ENCODE measurements around the gene MMAB. TPM values are rescaled to one million over a fixed set of nuclear protein-coding genes. Genes with fewer than 3 reads are reported as not detected.

Gene MMAB
- total RNA-seq, 6 experiments from 2014 or later: 12.8 to 23.1 (median 18.7) TPM

Other genes with a start within 250 kb of the MMAB start
- gene MYO1H, start 225.6 kb downstream of the MMAB start, total RNA-seq (2021; fragmentation: NEBNext Ultra II Directional; extraction: Animal tissue kit (Norgen Biotek cat#: 25700)): not detected
- gene KCTD10, start 96.2 kb downstream of the MMAB start, total RNA-seq (2021; fragmentation: NEBNext Ultra II Directional; extraction: Animal tissue kit (Norgen Biotek cat#: 25700)): 100 to 1,000 TPM; 127 to 145 (median 134) TPM
- 10 to 100 TPM; 41.3 to 43.6 (median 43.1) TPM for gene UBE3B, start 95.9 kb downstream of the MMAB start, total RNA-seq (2021; fragmentation: NEBNext Ultra II Directional; extraction: Animal tissue kit (Norgen Biotek cat#: 25700))
- gene MVK, start 290 bp upstream of the MMAB start, total RNA-seq (2021; fragmentation: NEBNext Ultra II Directional; extraction: Animal tissue kit (Norgen Biotek cat#: 25700)): 10 to 100 TPM in 1 of 6 experiments, 1 to 10 TPM in 5; 7.1 to 10.4 (median 7.9) TPM
- gene FAM222A, start 140.3 kb upstream of the MMAB start, total RNA-seq (2021; fragmentation: NEBNext Ultra II Directional; extraction: Animal tissue kit (Norgen Biotek cat#: 25700)): under 1 TPM; 0.46 to 0.65 (median 0.64) TPM

Data from HFFc6 (cell line).